Right kidney (tissue), 1 donor: ENCODE measurements around the gene METAP1.
"Not testable (repeated sequence)": the region's sequence is repeated elsewhere in the genome, so short reads cannot be mapped to it uniquely, and the experiment has no call there.

Source experiments
- DNase-seq: peaks from one replicate; pipeline ENCODE4 v3.0.0-alpha.2; 2016

METAP1 gene

GRCh38 chr4:99054428-99054994 lies 59.0 kb downstream of the METAP1 start:
- DNase-seq = no peak

- DNase-seq = no peak
Observed at GRCh38 chr4:99058228-99058627, 62.7 kb downstream of the METAP1 start.

- no peak for DNase-seq
Observed at GRCh38 chr4:99059550-99059949, 64.0 kb downstream of the METAP1 start.

GRCh38 chr4:99061048-99061700 lies 65.7 kb downstream of the METAP1 start:
- DNase-seq = no peak

GRCh38 chr4:99062120-99062519 lies 66.6 kb downstream of the METAP1 start:
- peak; percentile 18 for DNase-seq

- DNase-seq = not testable (repeated sequence)
Observed at GRCh38 chr4:99065521-99065920, 70.0 kb downstream of the METAP1 start.

GRCh38 chr4:99067617-99068016 lies 72.1 kb downstream of the METAP1 start:
- DNase-seq = no peak

GRCh38 chr4:99071159-99071558 lies 75.6 kb downstream of the METAP1 start:
- no peak for DNase-seq

GRCh38 chr4:99074816-99075215 lies 79.3 kb downstream of the METAP1 start:
- DNase-seq = no peak

- DNase-seq = no peak
Observed at GRCh38 chr4:99076292-99076976, 80.9 kb downstream of the METAP1 start.

GRCh38 chr4:99077177-99077576 lies 81.7 kb downstream of the METAP1 start:
- DNase-seq = no peak

- DNase-seq = no peak
Observed at GRCh38 chr4:99078336-99078735, 82.8 kb downstream of the METAP1 start.

GRCh38 chr4:99078931-99079624 lies 83.6 kb downstream of the METAP1 start:
- DNase-seq = no peak

GRCh38 chr4:99079625-99080295 lies 84.2 kb downstream of the METAP1 start:
- DNase-seq = no peak

GRCh38 chr4:99080869-99081268 lies 85.3 kb downstream of the METAP1 start:
- DNase-seq = not testable (repeated sequence)

GRCh38 chr4:99082192-99082591 lies 86.7 kb downstream of the METAP1 start:
- no peak for DNase-seq

GRCh38 chr4:99084595-99084994 lies 89.1 kb downstream of the METAP1 start:
- no peak for DNase-seq

- peak; percentile 59 for DNase-seq
Observed at GRCh38 chr4:99088023-99088449, 92.5 kb downstream of the METAP1 start.

- peak; percentile 88 for DNase-seq
Observed at GRCh38 chr4:99088481-99089365, 93.2 kb downstream of the METAP1 start, which contains the start of gene ADH5. ADH5 (minus strand) TSS chr4:99088788; CDS start chr4:99088700, 88 bp downstream.

GRCh38 chr4:99090481-99091215 lies 95.1 kb downstream of the METAP1 start:
- DNase-seq = no peak

- no peak for DNase-seq
Observed at GRCh38 chr4:99091216-99091575, 95.7 kb downstream of the METAP1 start.
